Trophoblast cell (in vitro differentiated cells and primary cell): ENCODE results near the gene IL36RN.

Experiments
- DNase-seq, 2 donors: peaks; one replicate each; pipeline ENCODE4 v3.0.0-alpha.2; 2016
- H2AFZ ChIP-seq: 2 replicates; pipeline ENCODE4 v1.6.1; 2013; ENCODE audit warnings: low read length, moderate library complexity, mild to moderate bottlenecking; ENCODE audit not compliant: insufficient read depth, poor library complexity
- H2AK5ac ChIP-seq: 2 replicates; pipeline ENCODE4 v1.6.1; 2013; ENCODE audit warnings: mild to moderate bottlenecking, low read length
- H2BK120ac ChIP-seq: 2 replicates; pipeline ENCODE4 v1.6.1; 2013; ENCODE audit warnings: low read length, mild to moderate bottlenecking, moderate library complexity; ENCODE audit not compliant: insufficient read depth, poor library complexity
- H2BK12ac ChIP-seq: 2 replicates; pipeline ENCODE4 v1.6.1; 2013; ENCODE audit warnings: mild to moderate bottlenecking, low read length, moderate library complexity
- H2BK5ac ChIP-seq: 2 replicates; pipeline ENCODE4 v1.6.1; 2013; ENCODE audit warnings: low read length, low read depth, moderate library complexity, mild to moderate bottlenecking; ENCODE audit not compliant: poor library complexity
- H3K14ac ChIP-seq: 2 replicates; pipeline ENCODE4 v1.6.1; 2013; ENCODE audit warnings: mild to moderate bottlenecking, low read length
- H3K18ac ChIP-seq: 2 replicates; pipeline ENCODE4 v1.6.1; 2013; ENCODE audit warnings: mild to moderate bottlenecking, low read length
- H3K23ac ChIP-seq: 2 replicates; pipeline ENCODE4 v1.6.1; 2013; ENCODE audit warnings: low read length
- H3K27ac ChIP-seq: 2 replicates; pipeline ENCODE4 v1.5.1; 2013; ENCODE audit warnings: low read depth, mild to moderate bottlenecking, inconsistent platforms, low read length, moderate library complexity
- H3K27me3 ChIP-seq: 2 replicates; pipeline ENCODE4 v1.6.1; 2013; ENCODE audit warnings: inconsistent platforms, mild to moderate bottlenecking, low read length, moderate library complexity; ENCODE audit not compliant: insufficient read depth
- H3K36me3 ChIP-seq, 2 experiments: 1 replicate in 1 of 2; 2 replicates in 1 of 2; pipeline ENCODE4 v1.6.1; 2013; ENCODE audit warnings: low read length in 2 of 2, mild to moderate bottlenecking in 2 of 2, moderate library complexity in 1 of 2; ENCODE audit not compliant: insufficient read depth in 2 of 2, control insufficient read depth in 1 of 2
- H3K4ac ChIP-seq: 2 replicates; pipeline ENCODE4 v1.6.1; 2013; ENCODE audit warnings: low read depth, mild to moderate bottlenecking, low read length, moderate library complexity
- H3K4me1 ChIP-seq, 2 experiments: 1 replicate in 1 of 2; 2 replicates in 1 of 2; pipeline ENCODE4 v1.6.1; 2013; ENCODE audit warnings: low read length in 2 of 2, mild to moderate bottlenecking in 2 of 2, moderate library complexity in 1 of 2; ENCODE audit not compliant: insufficient read depth in 2 of 2, control insufficient read depth in 1 of 2
- H3K4me2 ChIP-seq: 2 replicates; pipeline ENCODE4 v1.6.1; 2013; ENCODE audit warnings: inconsistent platforms, mild to moderate bottlenecking, low read length, moderate library complexity
- H3K4me3 ChIP-seq: 2 replicates; pipeline ENCODE4 v1.5.1; 2013; ENCODE audit warnings: mild to moderate bottlenecking, low read depth, low read length, inconsistent platforms
- H3K79me1 ChIP-seq: one replicate; pipeline ENCODE4 v1.6.1; 2013; ENCODE audit warnings: low read length
- H3K79me2 ChIP-seq: 2 replicates; pipeline ENCODE4 v1.6.1; 2013; ENCODE audit warnings: low read length, mild to moderate bottlenecking; ENCODE audit not compliant: control insufficient read depth, insufficient read depth, poor library complexity
- H3K9ac ChIP-seq: 2 replicates; pipeline ENCODE4 v1.6.1; 2013; ENCODE audit warnings: mild to moderate bottlenecking, low read length
- H3K9me3 ChIP-seq: 2 replicates; pipeline ENCODE4 v1.6.1; 2013; ENCODE audit warnings: low read depth, mild to moderate bottlenecking, control low read depth, inconsistent platforms, low read length; ENCODE audit not compliant: insufficient read depth
- H4K12ac ChIP-seq: 2 replicates; pipeline ENCODE4 v1.6.1; 2013; ENCODE audit warnings: low read depth, mild to moderate bottlenecking, low read length, moderate library complexity
- H4K8ac ChIP-seq: 2 replicates; pipeline ENCODE4 v1.6.1; 2013; ENCODE audit warnings: low read depth, mild to moderate bottlenecking, low read length, moderate library complexity
- H4K91ac ChIP-seq: one replicate; pipeline ENCODE4 v1.6.1; 2013; ENCODE audit warnings: low read depth, mild to moderate bottlenecking, low read length, moderate library complexity
- WGBS: extraction: QIAGEN DNeasy Blood & Tissue Kit; methylation state at CpG from one replicate; pipeline ENCODE4 v1.1.7; 2013; ENCODE audit warnings: missing lambda C conversion rate; ENCODE audit not compliant: insufficient read length, insufficient coverage; ENCODE audit errors: extremely low coverage; 5-methylcytosine and 5-hydroxymethylcytosine counted together

IL36RN gene

GRCh38 chr2:113057117-113057516 lies 1.9 kb upstream of the IL36RN start:
- Histone ChIP-seq H3K4ac (no peak overlapping the region), H4K91ac (no peak overlapping the region), H3K79me2 (no peaks in the 10 kb centered on the region), H2AK5ac (no peak overlapping the region), H2BK120ac (no peak overlapping the region), H3K27me3 (no peaks in the 10 kb centered on the region), H3K79me1 (peaks cover 8% of the 10 kb centered on the region), H2BK5ac (no peak overlapping the region), H3K23ac (no peak overlapping the region), H2AFZ (no peak overlapping the region), H2BK12ac (no peak overlapping the region), H3K4me2 (no peak overlapping the region), H3K4me3 (no peak overlapping the region), H3K9ac (no peak overlapping the region), H3K36me3 (no peaks in the 10 kb centered on the region), H3K14ac (no peak overlapping the region), H4K12ac (no peak overlapping the region), H3K27ac (no peak overlapping the region), H3K4me1 (peaks cover 9 to 10% of the 10 kb centered on the region in 2 experiments), H3K18ac (no peak overlapping the region), H4K8ac (no peak overlapping the region), H3K9me3 (peaks cover 12% of the 10 kb centered on the region)
- no CpG with 5 or more reads among the region's 1 CpG for WGBS
- DNase-seq, result no peak

GRCh38 chr2:113058411-113058994 lies 495 bp upstream of the IL36RN start:
- no peaks in the 10 kb centered on the region for H3K27me3 ChIP-seq
- H3K4me3 ChIP-seq, result no peak overlapping the region
- H4K12ac ChIP-seq, result no peak overlapping the region
- peaks cover 9% of the 10 kb centered on the region for H3K9me3 ChIP-seq
- H3K4me2 ChIP-seq, result no peak overlapping the region
- H4K8ac ChIP-seq, result peak overlapping the region; percentile 69
- no peaks in the 10 kb centered on the region for H3K36me3 ChIP-seq
- H3K79me2 ChIP-seq, result no peaks in the 10 kb centered on the region
- H2BK5ac ChIP-seq, result peak overlapping the region; percentile 64
- peak overlapping the region; percentile 16 for H2BK120ac ChIP-seq
- WGBS, result no CpG with 5 or more reads among the region's 2 CpGs
- H3K14ac ChIP-seq, result peak overlapping the region; percentile 51
- H2BK12ac ChIP-seq, result peak overlapping the region; percentile 67
- H3K23ac ChIP-seq, result no peak overlapping the region
- H3K9ac ChIP-seq, result no peak overlapping the region
- DNase-seq, result peak; percentile 38 to 97
- H2AFZ ChIP-seq, result no peak overlapping the region
- H2AK5ac ChIP-seq, result no peak overlapping the region
- H3K79me1 ChIP-seq, result peaks cover 8% of the 10 kb centered on the region
- H3K18ac ChIP-seq, result no peak overlapping the region
- H3K4me1 ChIP-seq, result peaks cover 9 to 10% of the 10 kb centered on the region in 2 experiments
- H3K4ac ChIP-seq, result no peak overlapping the region
- H3K27ac ChIP-seq, result peak overlapping the region; percentile 8
- peak overlapping the region; percentile 39 for H4K91ac ChIP-seq

GRCh38 chr2:113060396-113060795 lies 1.4 kb downstream of the IL36RN start:
- H2BK5ac ChIP-seq, result no peak overlapping the region
- no peaks in the 10 kb centered on the region for H3K36me3 ChIP-seq
- no peak overlapping the region for H3K4me2 ChIP-seq
- H4K8ac ChIP-seq, result no peak overlapping the region
- H3K18ac ChIP-seq, result no peak overlapping the region
- H3K79me1 ChIP-seq, result peaks cover 8% of the 10 kb centered on the region
- no peak overlapping the region for H3K14ac ChIP-seq
- DNase-seq, result peak in 1 of 2 donors; percentile 16
- H3K27ac ChIP-seq, result no peak overlapping the region
- H4K91ac ChIP-seq, result no peak overlapping the region
- no peak overlapping the region for H4K12ac ChIP-seq
- H2BK12ac ChIP-seq, result no peak overlapping the region
- no CpG with 5 or more reads among the region's 4 CpGs for WGBS
- H3K4ac ChIP-seq, result no peak overlapping the region
- no peak overlapping the region for H2BK120ac ChIP-seq
- no peak overlapping the region for H3K4me3 ChIP-seq
- peaks cover 9 to 10% of the 10 kb centered on the region in 2 experiments for H3K4me1 ChIP-seq
- H2AFZ ChIP-seq, result no peak overlapping the region
- H3K9ac ChIP-seq, result no peak overlapping the region
- H3K79me2 ChIP-seq, result no peaks in the 10 kb centered on the region
- peaks cover 7% of the 10 kb centered on the region for H3K9me3 ChIP-seq
- H3K23ac ChIP-seq, result no peak overlapping the region
- H2AK5ac ChIP-seq, result no peak overlapping the region
- H3K27me3 ChIP-seq, result no peaks in the 10 kb centered on the region

- no peaks in the 10 kb centered on the region for H3K36me3 ChIP-seq
- H3K4me2 ChIP-seq, result no peak overlapping the region
- H3K4me1 ChIP-seq, result peaks cover 9 to 10% of the 10 kb centered on the region in 2 experiments
- peaks cover 7% of the 10 kb centered on the region for H3K9me3 ChIP-seq
- no peak overlapping the region for H3K27ac ChIP-seq
- H4K91ac ChIP-seq, result no peak overlapping the region
- H2AFZ ChIP-seq, result no peak overlapping the region
- H2BK5ac ChIP-seq, result no peak overlapping the region
- no peak overlapping the region for H3K23ac ChIP-seq
- H3K14ac ChIP-seq, result no peak overlapping the region
- no peak overlapping the region for H4K8ac ChIP-seq
- WGBS, result no CpG with 5 or more reads among the region's 1 CpG
- no peak overlapping the region for H3K4ac ChIP-seq
- H2BK12ac ChIP-seq, result no peak overlapping the region
- H3K9ac ChIP-seq, result no peak overlapping the region
- no peak overlapping the region for H2BK120ac ChIP-seq
- H3K18ac ChIP-seq, result no peak overlapping the region
- peaks cover 8% of the 10 kb centered on the region for H3K79me1 ChIP-seq
- H2AK5ac ChIP-seq, result no peak overlapping the region
- no peak for DNase-seq
- H3K79me2 ChIP-seq, result no peaks in the 10 kb centered on the region
- no peaks in the 10 kb centered on the region for H3K27me3 ChIP-seq
- H4K12ac ChIP-seq, result no peak overlapping the region
- no peak overlapping the region for H3K4me3 ChIP-seq
Observed at GRCh38 chr2:113060796-113061195, 1.8 kb downstream of the IL36RN start.
